Thyroid gland (tissue), 4 donors: ENCODE measurements around the gene KCNJ9.

ENCODE experiments used
- POLR2A ChIP-seq, 2 donors: fragments of 450-650 bp; IDR thresholded peaks; one replicate each; pipeline ENCODE4 v1.6.1; 2017; ENCODE audit warnings: antibody characterized with exemption in 2 of 2, mild to moderate bottlenecking in 2 of 2, moderate library complexity in 1 of 2
- TF ChIP-seq, protein P1 (sequence below), 6 experiments: fragments of 200-600 bp in 3 of 6; fragments of 450-650 bp in 3 of 6; sonication (generic) in 3 of 6; IDR thresholded peaks; one replicate each; pipeline ENCODE4 v1.5.1; 2016 to 2019; ENCODE audit warnings: antibody characterized with exemption in 6 of 6, mild to moderate bottlenecking in 2 of 6, inconsistent platforms in 1 of 6, moderate library complexity in 1 of 6

DNA sequence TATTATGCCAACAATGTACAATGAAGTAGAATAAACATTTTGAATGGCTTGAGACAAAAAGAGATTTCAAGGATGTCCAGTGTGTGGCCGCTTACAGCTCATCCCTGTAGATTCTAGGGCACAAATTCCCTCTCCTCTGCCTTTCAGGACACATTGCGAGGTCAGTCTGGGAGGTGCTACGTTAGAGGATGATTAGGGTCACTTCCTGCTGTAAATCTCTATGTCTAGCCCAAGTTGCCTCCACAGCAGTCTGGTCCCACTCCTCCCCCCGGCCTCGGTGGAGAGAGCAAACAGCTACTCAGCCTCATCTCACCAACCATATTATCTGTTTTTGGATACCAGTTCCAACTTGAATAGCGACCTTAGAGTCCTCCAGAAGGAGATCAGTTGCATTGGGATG, 28.4 kb upstream of the KCNJ9 start:
- TF ChIP-seq, protein P1, sequence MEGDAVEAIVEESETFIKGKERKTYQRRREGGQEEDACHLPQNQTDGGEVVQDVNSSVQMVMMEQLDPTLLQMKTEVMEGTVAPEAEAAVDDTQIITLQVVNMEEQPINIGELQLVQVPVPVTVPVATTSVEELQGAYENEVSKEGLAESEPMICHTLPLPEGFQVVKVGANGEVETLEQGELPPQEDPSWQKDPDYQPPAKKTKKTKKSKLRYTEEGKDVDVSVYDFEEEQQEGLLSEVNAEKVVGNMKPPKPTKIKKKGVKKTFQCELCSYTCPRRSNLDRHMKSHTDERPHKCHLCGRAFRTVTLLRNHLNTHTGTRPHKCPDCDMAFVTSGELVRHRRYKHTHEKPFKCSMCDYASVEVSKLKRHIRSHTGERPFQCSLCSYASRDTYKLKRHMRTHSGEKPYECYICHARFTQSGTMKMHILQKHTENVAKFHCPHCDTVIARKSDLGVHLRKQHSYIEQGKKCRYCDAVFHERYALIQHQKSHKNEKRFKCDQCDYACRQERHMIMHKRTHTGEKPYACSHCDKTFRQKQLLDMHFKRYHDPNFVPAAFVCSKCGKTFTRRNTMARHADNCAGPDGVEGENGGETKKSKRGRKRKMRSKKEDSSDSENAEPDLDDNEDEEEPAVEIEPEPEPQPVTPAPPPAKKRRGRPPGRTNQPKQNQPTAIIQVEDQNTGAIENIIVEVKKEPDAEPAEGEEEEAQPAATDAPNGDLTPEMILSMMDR (IDR thresholded peaks at IDR 0.05): no peak
- no peak for TF ChIP-seq POLR2A (IDR thresholded peaks at IDR 0.05)
